ENCODE measurements around the gene TMC3.
"Not testable (repeated sequence)": the region's sequence is repeated elsewhere in the genome, so short reads cannot be mapped to it uniquely, and the experiment has no call there.

TMC3 gene

DNA sequence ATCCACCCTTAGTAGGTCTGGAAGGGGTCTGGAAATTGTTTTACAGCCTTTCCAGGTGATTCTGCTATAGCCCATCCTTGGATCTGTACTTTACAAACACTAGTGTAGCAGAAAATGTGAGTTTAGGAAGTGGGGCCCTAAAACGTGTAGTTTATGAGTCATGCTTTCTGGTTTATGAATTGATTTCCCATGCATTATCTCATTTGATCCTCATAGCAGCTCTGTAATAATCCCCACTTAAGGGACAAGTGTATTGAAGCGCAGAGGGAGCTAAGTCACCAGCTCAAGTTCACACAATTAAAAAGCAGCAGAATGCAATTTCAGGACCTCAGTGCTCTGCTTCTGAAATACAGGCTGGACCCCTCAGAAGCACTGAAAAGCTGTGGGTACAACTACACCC, 27.4 kb downstream of the TMC3 start:
- no peak for DNase-seq
- peak; percentile 36 for ATAC-seq

DNA sequence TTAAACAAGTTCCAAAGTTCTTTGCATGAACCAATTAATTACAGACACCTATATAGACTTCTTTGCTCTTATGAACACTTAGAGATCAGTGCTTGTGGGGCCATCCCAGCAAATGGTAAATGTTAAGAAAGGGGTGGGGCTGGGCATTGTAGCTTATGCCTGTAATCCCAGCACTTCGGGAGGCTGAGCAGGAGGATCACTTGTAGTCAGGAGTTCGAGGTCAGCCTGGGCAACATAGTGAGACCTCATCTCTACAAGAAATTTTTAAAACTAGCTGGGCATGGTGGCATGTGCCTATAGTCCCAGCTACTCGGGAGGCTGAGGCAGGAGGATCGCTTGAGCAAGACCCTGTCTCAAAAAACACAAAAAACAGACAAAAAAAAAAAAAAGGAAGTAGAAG, 30.6 kb downstream of the TMC3 start:
- DNase-seq: no peak
- no peak for ATAC-seq

DNA sequence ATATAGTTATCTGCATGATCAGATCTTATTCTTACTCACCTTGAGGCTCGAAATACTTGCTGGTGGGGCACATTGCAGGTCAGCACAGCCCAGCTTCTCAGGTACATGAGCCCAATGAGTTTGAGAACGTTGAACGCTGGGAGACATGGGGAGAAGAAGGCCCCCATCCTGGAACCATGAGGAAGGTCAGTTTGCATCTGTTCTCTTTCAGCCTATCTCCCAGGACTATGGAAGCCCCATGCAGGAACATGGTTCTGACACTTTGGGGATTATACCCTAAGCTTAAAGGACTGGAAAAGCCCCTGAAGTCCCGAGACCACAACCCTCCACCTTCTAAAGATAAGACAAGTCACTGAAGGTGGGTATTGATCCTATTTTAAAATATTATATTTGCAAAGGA, 32.7 kb downstream of the TMC3 start:
- no peak for ATAC-seq

DNA sequence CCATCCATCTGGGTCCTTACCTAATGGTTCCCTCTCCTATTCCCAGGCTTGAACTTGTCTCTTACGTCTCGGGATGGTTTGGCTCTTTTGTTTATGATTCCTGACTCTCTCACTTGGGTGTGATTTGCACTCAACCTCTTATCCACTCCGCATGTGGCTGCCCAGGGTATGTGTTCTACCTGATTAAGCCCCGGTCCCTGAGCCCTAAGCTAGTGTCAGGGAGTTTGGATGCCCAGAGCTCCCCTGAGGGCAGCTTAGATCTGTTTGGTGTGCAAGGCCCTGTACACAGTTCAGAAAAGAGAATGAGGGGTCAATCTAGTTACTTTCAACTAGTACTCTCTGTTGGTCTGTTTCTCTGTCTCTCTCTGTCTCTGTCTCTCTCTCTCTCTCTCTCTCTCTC, 34.2 kb downstream of the TMC3 start:
- no peak for ATAC-seq

More for the DNA sequence above, 32.7 kb downstream of the TMC3 start:
- no peak for DNase-seq

DNA sequence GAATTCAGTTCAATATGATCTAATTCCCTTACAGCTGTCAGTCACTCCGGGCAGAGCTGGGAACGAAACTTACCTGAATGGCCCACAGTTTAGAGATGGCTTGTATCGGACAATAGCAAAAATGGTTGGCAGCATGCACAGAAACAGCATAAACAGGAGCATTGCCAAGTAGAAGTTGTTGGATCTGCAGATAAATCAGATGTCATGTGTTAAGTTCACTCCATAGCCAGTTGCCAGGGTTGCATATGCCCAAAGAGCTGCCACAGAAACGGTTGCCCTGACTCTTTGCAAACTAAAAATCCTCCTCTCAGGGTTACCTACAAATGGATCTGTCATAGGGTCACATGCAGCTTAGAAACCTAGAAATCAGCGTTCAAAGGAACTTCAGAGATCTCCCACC, 34.7 kb downstream of the TMC3 start:
- DNase-seq (no peak), ATAC-seq (no peak)

More for the DNA sequence above, 34.2 kb downstream of the TMC3 start:
- DNase-seq: no peak

DNA sequence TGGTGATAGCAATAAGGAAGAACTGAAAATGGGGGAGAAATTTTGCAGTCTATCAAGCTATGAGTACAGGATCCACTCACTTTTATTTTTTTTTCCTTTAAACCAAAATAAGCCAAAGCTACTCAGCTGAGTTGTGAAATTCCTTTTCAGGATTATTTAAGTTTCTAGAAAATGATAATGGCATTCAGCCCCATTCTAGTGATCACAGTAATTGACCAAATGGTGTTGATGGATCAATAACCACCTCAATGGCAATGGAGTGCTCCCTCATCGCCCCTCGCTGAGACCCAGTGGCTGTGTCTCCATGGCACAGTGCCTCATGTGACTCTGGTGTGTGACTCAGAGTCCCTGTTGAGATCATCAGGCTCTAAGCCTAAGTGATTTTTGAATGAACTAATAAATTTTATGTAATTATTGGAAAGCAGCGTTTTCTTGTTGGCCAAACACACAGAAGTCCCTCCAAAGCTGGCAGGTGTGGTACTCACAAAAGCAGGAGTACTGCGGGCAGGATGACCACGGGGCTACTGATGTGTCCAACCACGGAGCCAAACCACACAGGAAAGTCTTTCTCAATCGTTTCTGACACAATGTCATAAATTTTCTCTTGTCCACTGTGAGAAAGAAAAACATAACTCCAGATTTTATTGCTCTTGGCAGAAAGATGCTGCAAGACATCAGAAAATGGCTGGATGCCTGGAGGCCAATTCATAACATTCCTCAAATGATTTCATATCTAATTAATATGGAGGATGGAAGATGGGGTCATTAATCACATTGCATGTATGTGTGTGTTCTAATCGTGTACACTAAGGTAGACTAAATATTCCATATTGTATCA, 35.6 kb downstream of the TMC3 start:
- DNase-seq (no peak), ATAC-seq (no peak)

DNA sequence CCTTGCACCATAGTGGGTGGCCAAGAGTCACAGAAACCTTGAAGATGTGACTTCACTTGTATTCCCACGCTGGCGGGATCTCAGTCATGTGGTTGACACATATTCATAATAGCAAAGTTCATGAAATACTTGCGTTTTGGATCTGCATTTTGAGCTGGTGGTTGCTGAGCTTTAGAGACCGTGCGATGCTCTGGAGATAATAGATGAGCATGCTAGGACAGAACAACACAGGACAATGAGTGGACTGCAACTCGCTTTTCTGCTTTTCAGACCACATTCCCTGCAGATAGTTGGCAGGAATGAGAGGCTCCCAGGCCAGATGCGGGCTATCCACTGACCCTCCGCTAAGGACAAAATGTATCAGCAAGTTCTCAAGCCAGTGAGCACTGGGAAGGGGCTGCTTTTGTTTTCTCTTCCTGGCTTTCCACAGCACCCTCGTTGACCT, 36.3 kb downstream of the TMC3 start:
- no peak for ATAC-seq
- DNase-seq: no peak

DNA sequence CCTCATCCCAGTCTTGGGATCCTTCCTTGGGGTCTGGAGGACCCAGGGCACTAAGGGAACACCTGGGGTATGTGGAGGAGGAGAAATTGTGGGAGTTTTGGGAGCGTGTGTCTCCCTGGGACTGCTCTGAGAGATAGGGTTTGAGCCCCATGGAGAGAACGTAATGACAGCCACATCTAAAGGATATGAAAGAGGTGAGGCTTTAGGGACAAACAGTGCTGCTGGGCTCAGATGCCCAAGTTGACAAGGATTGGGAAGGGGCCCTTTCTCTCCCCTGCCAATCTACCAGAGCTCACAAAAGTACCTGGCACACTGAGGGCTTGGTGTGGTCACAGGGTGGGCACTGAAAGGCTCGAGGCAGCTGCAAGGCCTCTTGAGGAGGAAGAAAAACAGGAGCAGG, 36.8 kb downstream of the TMC3 start:
- no peak for ATAC-seq
- DNase-seq: no peak

DNA sequence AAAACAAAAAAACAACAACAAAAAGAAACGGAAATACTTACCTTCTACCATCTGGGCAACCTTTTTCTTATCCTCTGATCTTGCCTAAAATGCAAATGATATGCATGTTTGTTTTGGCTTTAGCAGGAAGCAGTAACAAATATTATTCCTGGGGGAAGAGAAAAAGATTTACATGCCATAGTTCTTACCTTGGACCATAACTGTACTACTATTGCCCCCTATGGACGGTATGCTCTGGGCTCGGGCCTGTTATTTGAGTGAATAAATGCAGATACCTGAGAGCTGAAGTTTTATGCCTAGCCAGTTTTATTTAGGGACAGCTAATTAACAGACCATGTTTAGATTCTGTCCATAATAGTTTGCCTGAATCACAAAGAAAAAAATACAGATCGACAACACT, 37.4 kb downstream of the TMC3 start:
- peak; percentile 25 for DNase-seq
- no peak for ATAC-seq

DNA sequence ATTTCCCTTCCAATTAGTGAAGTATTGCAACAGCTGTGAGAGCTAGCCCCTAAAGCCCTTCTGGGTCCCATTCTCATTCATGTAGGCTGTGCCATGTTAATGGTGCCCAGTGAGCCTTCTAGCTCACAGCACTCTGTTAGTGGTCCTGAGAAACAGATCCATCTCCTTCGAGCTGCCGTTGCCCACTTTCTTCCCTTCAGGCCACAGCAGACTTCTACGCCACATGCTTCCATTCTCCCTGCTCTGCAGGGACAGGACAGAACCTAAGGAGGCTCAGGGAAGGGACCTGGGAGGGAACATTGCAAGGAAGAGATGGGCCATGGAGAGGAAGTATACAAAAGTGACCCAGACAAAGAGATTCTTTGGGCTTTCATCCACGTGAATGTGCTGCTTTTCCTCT, 38.4 kb downstream of the TMC3 start:
- ATAC-seq: no peak
- DNase-seq: no peak

DNA sequence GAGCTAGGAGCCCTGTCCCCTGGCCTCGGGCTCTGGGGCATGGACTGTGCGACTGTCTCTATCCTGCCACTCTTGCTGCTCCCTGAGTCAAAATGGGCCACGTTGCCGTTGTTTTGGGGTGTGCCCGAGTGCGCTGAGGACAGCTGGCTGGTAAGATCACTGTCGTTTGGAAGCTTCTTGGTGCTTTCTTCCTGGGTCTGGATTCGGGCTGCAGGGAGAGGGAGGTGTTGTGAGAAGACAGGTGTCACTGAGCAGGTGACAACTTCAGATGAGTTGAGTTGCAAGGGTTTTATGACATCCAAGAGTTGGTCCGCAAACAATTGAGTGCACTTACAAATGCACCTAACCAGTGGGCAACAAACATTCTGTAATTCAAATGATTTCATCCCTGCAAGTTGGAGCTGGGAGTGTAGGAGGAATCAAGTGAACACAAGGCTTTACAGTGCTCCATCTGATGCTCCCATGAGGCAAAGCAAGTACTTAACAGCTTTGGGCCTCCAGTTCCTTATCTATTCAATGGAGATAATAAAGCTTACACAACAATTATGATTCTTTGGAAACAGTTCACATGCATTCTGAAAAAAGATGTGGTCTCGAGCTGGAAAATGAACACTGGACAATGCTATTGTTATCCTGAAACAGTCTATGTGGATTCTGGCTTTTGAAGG, 39.1 kb downstream of the TMC3 start:
- DNase-seq (no peak), ATAC-seq (no peak)

DNA sequence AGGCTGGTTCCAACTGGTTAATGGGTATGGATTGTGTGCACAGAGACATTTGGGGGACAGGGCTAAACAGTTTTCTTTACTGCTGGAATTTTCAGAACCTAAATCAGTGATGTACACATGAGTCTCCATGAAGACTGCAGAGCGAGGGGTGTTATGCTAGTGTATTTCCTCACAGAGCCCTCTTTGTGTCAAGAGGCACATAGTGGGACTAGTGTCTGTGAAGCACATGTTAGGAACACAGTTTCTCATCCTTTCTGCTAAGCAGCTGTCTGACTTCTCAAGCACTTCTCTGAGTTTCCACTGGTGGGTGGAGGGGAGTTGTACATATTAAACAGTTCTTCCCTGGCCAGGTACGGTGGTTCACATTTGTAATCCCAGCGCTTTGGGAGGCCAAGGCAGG, 40.6 kb downstream of the TMC3 start:
- ATAC-seq: no peak

DNA sequence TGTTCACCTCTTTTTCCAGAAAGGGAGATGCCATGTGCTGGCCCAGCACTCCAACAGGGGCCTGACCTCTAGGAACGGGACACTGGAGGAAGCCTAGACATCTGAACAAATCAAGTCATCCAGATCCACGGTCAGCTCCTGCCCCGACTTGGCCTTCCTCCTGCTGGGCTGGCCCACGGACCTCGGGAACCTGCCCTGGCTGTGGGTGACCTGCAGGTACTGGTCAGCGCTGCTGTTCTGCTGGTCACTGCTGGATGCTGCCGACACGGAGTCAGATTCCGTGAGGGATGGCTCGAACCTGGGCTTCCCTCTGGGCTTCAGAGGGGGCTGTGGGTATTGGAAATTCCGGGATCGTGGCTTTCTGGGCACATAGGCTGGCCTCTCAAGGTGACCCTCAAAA, 41.7 kb downstream of the TMC3 start:
- ATAC-seq: no peak

More for the DNA sequence above, 40.6 kb downstream of the TMC3 start:
- no peak for DNase-seq

DNA sequence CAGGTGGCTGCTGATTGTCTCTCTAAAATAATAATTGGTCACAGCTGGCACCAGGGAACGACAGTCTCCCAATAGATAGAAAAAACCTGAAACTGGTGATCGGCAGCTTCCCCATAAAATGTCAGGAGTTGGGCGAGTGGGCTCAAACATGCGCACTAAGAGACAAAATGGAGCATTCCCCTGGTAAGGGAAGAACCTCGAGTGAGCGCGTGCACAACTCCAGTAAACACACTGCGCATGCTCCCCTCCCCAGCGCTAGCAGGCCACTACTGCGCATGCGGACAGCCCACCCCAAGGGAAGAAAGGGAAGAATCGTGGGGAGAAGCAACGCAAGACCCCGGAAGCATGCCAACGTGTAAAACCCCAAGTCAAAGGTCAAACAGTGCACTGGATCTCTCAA, 42.4 kb downstream of the TMC3 start:
- ATAC-seq (no peak), DNase-seq (no peak)

More for the DNA sequence above, 41.7 kb downstream of the TMC3 start:
- DNase-seq: no peak

DNA sequence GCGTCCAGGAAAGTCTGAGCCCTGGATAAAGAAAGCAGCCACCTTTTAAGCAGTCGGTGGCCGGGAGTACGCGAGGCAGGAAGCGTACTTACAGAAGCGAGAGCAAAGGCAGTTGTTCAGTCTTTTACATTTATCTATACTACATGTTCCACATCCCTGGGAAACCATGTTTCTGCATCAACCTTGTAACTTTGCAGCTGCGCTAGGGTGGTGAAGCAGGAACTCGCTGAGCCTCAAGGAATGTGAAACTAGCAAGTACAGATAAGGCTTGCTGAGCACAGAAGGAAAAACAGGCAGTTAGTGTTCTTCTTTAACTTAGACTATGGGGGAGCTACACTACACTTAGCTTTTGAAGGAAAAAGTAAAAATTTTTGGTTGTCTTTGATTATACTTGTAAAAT, 42.9 kb downstream of the TMC3 start:
- not testable (repeated sequence) for DNase-seq, ATAC-seq

DNA sequence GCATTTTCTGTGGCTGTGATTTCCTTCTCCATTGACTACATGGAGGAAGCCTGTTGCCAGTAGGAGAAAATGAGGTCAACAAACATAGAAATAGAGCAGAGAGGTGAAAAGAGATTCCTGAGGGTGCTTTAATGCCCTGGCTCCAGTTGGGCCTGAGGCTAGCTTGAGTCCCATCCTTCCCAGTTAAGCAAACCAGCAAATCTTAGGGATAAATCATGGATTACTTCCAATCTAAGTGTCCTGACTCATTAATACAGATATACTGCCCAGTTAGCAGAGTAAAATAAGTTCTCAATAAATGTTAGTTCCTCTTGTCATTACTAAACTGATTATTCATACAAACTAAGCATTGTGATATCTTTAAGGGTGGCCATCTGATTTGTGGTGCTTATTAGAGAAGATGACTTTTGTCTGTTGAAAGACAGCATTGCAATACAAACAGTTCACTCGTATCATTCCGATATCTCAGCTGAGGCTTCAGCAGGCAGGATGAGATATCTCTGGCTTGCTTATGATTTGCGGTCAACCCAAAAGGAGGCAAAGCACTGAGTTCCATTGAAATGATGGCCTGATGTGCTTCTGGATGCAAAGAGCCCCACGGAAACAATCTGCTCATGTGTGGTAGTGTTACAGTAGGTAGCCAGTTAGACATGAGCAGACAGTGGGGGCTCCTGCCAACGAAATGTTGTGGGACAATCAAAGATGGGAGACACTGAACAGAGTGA, 43.5 kb downstream of the TMC3 start:
- ATAC-seq: no peak
- no peak for DNase-seq

DNA sequence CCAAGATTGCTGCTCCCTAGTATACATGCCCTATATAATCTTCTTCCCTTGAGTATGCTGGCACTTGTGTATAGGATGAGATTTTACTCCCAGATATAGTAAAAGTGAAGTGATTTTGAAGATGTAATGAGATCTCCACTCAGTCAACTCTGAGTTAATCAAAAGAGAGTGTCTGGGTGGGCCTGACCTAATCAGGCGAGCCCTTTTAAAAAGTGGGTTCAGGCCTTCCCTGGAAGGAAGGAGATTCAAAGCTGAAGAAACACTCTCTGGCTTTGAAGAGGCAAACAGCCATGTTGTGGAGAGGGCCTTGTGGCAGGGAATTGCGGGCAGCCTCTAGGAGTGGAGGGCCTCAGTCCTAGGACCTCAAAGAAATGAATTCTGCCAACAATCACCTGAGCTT, 44.6 kb downstream of the TMC3 start:
- DNase-seq: no peak
- ATAC-seq: no peak

DNA sequence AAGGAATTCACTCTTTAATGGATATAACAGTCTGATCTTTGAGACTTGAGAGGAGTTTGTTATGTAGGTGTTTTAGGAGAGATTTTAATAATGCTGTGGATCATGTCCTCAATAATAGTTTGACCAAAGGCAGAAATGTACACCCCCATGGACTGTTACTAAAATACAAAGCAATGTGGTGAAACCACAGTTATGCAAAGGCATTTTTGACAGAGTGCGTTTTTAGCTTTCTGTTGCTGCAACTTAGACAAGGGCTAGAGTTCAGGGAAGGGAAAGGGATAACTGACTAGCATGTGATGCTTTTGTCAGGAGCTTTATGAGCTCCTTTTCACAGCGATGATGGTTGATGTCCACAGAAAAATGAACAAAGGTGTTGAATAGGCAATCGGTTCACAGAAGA, 46.5 kb downstream of the TMC3 start:
- ATAC-seq (no peak), DNase-seq (no peak)

DNA sequence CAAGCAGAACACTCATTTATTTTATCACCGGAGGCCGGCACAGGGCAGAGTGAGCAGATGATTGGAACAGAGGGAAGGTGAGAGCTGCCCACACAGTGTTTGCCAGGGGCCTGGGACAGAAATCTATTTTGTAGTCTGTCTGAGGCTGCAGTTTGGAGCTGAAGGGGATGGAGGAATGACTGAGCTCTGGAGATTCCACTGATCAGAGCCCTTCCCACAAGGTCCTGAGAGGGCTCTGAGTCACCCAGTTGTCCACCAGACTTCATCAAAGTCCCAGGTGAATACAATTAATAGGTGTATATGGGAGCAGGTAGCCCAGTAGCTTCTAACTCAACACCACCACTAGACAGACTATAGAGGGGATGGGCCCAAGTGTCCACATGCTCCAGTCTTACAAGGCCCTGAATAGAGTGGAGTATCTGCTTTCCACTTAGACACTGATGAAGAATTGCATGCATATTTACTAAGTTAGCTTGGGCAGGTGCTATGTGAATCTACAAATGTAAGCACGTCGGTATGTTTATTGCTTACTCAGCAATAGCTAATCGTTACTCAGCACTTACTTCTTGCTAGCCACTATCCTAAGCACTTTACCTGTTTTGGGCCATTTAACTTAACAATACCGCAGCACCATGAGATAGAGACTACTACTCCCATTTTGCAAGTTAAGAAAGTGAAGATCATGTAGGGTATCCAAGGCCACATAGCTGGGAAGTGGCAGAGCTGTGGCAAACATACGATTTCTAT, 47.4 kb downstream of the TMC3 start:
- ATAC-seq (no peak), DNase-seq (no peak)

DNA sequence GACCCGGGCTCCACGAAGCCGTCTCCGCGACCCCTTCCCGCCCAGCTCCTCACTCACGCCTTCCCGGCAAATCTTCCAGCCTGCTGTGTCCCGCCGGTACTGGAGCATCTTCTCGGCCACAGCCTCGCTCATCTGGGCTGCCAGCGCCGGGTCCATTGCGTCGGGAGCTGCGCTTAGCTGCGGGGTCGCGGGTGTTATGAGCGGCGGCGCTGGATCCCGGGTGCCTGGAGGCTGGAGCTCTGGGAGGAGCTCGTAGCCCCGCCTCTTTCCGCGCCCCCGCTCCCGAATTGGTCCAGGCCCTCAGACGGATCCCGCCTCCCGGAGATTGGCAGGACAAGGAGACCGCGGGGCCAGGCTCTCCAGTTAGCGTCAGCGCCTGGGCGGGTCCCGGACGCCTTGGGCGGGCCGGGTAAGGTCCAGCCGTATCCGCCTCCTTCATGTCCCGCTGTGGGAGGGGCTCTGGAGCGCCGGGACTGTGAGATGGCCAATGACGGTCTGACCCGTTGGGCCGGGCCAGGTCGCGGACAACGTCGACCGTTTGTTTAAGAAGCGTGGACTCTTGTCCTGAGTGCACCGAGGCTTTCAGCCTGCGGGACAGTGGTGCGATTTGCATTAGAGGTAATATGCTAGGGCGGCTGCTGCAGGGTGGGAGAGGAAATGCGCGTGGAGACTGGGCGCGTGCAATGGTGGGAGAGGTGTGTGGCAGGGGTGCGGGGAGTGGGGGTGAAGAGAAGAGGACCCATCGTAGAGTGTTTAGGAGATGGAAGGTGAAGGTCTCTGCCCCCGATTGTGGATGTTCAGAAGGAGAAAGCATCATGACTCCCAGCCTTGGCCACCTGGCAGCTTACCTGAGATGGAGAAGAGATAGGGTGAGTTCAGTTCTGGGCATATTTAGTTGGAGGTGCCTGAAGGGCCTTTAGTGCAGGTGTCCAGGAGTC, 49.8 kb downstream of the TMC3 start, which contains the start of gene STARD5:
Gene STARD5, minus strand, starts transcription at position 198 of the 938 bp plus-strand sequence. Its CDS starts 42 bp downstream, at position 156.
- peak; percentile 99 for DNase-seq
- ATAC-seq: peak; percentile 100

DNA sequence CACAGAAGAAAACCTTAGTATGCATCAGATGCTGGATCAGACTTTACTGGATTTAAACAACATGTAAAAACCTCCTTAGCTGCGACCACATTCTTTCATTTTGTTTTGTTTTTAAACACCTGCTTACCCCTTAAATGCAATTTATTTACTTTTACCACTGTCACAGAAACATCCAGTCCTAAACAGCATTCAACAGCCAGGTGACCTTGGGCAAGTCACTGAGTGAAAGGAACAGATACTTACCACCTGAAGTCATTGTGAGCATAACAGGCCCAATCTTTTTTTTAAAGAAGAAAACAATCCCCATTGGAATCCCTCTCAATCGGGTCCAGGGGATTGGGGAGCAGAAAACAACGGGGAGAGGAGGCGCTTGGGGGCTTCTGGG, 50.5 kb downstream of the TMC3 start:
- ATAC-seq (no peak), DNase-seq (no peak)
